Fibroblast of lung (primary cell): ENCODE measurements around the gene CEP72.

Experiments
- EZH2 ChIP-seq: IDR thresholded peaks from 2 replicates; pipeline ENCODE4 v1.5.1; 2012; ENCODE audit warnings: low read length, control low read depth, mild to moderate bottlenecking; ENCODE audit errors: missing control alignments
- TF ChIP-seq, protein P1 (sequence below), 2 donors: IDR thresholded peaks in 1 of 2; conservative IDR thresholded peaks in 1 of 2; 1 replicate in 1 of 2; 2 replicates in 1 of 2; pipeline ENCODE4 v1.5.1; 2011 to 2012; ENCODE audit warnings: low read length in 2 of 2, control low read depth in 1 of 2, inconsistent platforms in 1 of 2, low read depth in 1 of 2, mild to moderate bottlenecking in 1 of 2

DNA sequence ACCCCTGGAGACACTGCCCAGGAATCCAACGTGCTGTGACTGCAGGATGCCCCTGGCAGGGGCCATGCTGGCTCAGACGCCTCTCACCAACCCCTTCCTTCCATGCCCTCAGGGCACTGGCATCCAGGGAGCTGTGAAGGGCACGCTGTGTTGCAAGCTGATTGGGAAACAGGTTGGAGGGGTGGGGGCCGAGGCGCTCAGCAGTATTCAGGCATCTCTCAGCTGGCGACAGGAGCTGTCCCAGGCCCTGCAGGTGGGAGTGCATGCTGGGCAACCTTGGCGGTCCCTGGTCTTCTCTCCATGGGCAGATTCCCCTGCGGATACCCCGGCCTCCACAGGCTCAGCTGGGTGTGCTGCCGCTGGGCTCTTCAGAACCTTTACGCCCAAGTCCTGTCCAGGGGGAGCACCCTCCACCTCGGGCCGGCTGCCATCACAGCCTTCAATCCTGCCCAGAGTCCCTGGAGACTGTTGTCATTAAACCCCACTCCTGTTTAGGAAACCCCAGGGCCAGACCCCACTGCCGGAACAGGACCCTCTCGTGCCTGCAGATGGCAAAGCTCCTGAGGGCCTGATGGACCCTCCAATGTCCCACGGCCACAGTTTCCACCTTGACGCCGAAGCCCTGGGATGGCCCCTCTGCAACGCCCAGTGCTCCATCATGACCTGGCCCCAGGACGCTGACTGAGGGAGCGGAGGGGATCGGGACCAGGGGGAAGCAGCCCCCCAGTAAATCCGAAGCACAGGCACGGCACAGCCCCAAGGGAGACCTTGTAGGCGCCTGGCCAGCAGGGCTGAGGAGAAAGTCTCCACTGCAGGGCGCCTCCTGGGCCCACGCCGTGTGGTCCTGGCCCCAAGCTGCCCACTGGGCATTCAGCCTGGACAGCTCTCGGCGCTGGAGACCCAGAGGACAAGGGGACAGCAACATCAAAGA is 71.7 kb downstream of the CEP72 start:
- TF ChIP-seq, protein P1, sequence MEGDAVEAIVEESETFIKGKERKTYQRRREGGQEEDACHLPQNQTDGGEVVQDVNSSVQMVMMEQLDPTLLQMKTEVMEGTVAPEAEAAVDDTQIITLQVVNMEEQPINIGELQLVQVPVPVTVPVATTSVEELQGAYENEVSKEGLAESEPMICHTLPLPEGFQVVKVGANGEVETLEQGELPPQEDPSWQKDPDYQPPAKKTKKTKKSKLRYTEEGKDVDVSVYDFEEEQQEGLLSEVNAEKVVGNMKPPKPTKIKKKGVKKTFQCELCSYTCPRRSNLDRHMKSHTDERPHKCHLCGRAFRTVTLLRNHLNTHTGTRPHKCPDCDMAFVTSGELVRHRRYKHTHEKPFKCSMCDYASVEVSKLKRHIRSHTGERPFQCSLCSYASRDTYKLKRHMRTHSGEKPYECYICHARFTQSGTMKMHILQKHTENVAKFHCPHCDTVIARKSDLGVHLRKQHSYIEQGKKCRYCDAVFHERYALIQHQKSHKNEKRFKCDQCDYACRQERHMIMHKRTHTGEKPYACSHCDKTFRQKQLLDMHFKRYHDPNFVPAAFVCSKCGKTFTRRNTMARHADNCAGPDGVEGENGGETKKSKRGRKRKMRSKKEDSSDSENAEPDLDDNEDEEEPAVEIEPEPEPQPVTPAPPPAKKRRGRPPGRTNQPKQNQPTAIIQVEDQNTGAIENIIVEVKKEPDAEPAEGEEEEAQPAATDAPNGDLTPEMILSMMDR (conservative IDR thresholded peaks at IDR 0.05 in 1 of 2, IDR thresholded peaks at IDR 0.05 in 1 of 2; ENCODE audit: low read depth in 1 of 2, low read length in 2 of 2), result no peak
- TF ChIP-seq EZH2, result no peak
